Upper lobe of left lung (tissue), 4 donors: ENCODE measurements around the gene FCSK.

Experiments used
- CTCF ChIP-seq, 6 experiments: fragments of 450-650 bp in 4 of 6; fragments of 200-600 bp in 2 of 6; sonication (generic) in 2 of 6; IDR thresholded peaks; one replicate each; pipeline ENCODE4 v1.5.1; 2016 to 2019; ENCODE audit warnings: antibody characterized with exemption in 6 of 6
- EP300 ChIP-seq, 4 donors: sonication (generic); formaldehyde crosslinking; IDR thresholded peaks; one replicate each; pipeline ENCODE4 v1.5.1; 2017; ENCODE audit warnings: antibody characterized with exemption in 4 of 4, control low read depth in 2 of 4
- POLR2A ChIP-seq, 4 donors: fragments of 450-650 bp; IDR thresholded peaks; one replicate each; pipeline ENCODE4 v1.5.1; 2016 to 2017; ENCODE audit warnings: antibody characterized with exemption in 4 of 4, mild to moderate bottlenecking in 2 of 4

- TF ChIP-seq POLR2A (IDR thresholded peaks at IDR 0.05) (no peak), CTCF (IDR thresholded peaks at IDR 0.05) (no peak), EP300 (IDR thresholded peaks at IDR 0.05) (no peak)
Measured at GRCh38 chr16:70494777-70495176, 40.4 kb downstream of the FCSK start.
